22Rv1 (cell line): ENCODE results near the gene ENC1.

Experiments
- CTCF ChIP-seq: fragments of 450-650 bp; IDR thresholded peaks from 2 replicates; pipeline ENCODE4 v1.5.1; 2017; ENCODE audit warnings: mild to moderate bottlenecking
- ZFX ChIP-seq: fragments of 450-650 bp; IDR thresholded peaks from 2 replicates; pipeline ENCODE4 v1.6.1; 2017; ENCODE audit warnings: antibody characterized with exemption, borderline replicate concordance

GRCh38 chr5:74626386-74627222, 13.9 kb downstream of the ENC1 start:
- no peak for TF ChIP-seq CTCF
- TF ChIP-seq ZFX = no peak
